Effector CD4-positive, alpha-beta T cell (primary cell): ENCODE results near the gene ZFHX3.

Experiments used
- DNase-seq: peaks from one replicate; pipeline ENCODE4 v3.0.0-alpha.2; 2020

Gene ZFHX3

GRCh38 chr16:72894293-72895151, 153.4 kb downstream of the ZFHX3 start:
- DNase-seq = no peak

GRCh38 chr16:72891291-72892227, 156.4 kb downstream of the ZFHX3 start:
- no peak for DNase-seq

- no peak for DNase-seq
Observed at GRCh38 chr16:72890587-72890986, 157.3 kb downstream of the ZFHX3 start.

- no peak for DNase-seq
Observed at GRCh38 chr16:72889616-72890582, 158.0 kb downstream of the ZFHX3 start.

- no peak for DNase-seq
Observed at GRCh38 chr16:72887537-72887936, 160.4 kb downstream of the ZFHX3 start.

- DNase-seq = no peak
Observed at GRCh38 chr16:72886346-72886974, 161.5 kb downstream of the ZFHX3 start.

GRCh38 chr16:72884573-72884972, 163.4 kb downstream of the ZFHX3 start:
- DNase-seq = no peak

- DNase-seq = no peak
Observed at GRCh38 chr16:72884037-72884436, 163.9 kb downstream of the ZFHX3 start.

GRCh38 chr16:72879846-72880245, 168.1 kb downstream of the ZFHX3 start:
- DNase-seq = no peak

GRCh38 chr16:72878301-72879269, 169.3 kb downstream of the ZFHX3 start:
- DNase-seq = no peak

GRCh38 chr16:72877374-72878028, 170.4 kb downstream of the ZFHX3 start:
- DNase-seq = no peak

- DNase-seq = no peak
Observed at GRCh38 chr16:72876981-72877373, 171.0 kb downstream of the ZFHX3 start.

GRCh38 chr16:72876221-72876620, 171.7 kb downstream of the ZFHX3 start:
- no peak for DNase-seq

- no peak for DNase-seq
Observed at GRCh38 chr16:72875291-72876031, 172.5 kb downstream of the ZFHX3 start.

GRCh38 chr16:72873853-72874252, 174.1 kb downstream of the ZFHX3 start:
- no peak for DNase-seq

GRCh38 chr16:72873044-72873443, 174.9 kb downstream of the ZFHX3 start:
- DNase-seq = no peak

- DNase-seq = no peak
Observed at GRCh38 chr16:72865835-72866234, 182.1 kb downstream of the ZFHX3 start.

- DNase-seq = no peak
Observed at GRCh38 chr16:72865258-72865657, 182.7 kb downstream of the ZFHX3 start.

GRCh38 chr16:72864130-72864833, 183.6 kb downstream of the ZFHX3 start:
- no peak for DNase-seq
